ENCODE measurements around the gene FOXJ1.

DNA sequence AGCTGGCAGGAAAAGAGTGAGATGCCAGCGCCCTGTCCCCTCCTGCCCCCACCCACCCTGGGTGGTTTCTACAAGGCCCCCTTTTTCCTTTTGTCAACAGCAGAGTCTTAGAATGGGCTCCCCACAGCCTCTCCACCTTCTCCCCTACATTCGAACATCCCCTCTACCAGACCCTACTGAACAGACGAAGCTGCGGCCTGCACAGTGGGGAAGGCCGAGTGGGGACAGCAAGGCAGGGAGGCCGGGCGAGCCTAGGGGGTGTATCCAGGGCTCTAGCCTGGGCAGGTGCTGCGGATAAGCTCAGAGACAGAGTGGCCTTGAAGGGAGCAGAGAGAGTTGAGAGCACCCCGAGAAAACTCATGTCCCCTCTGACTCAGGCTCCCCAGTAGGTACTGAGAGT lies 54.7 kb downstream of the FOXJ1 start:
- TF ChIP-seq MXI1 (IDR thresholded peaks at IDR 0.05; ENCODE audit: borderline replicate concordance, low read depth, low read length) (no peak), SMC3 (IDR thresholded peaks at IDR 0.05; ENCODE audit: low read depth, low read length) (no peak), CEBPB (IDR thresholded peaks at IDR 0.05; ENCODE audit: low read depth, low read length) (no peak)
- TF ChIP-seq, protein P1, sequence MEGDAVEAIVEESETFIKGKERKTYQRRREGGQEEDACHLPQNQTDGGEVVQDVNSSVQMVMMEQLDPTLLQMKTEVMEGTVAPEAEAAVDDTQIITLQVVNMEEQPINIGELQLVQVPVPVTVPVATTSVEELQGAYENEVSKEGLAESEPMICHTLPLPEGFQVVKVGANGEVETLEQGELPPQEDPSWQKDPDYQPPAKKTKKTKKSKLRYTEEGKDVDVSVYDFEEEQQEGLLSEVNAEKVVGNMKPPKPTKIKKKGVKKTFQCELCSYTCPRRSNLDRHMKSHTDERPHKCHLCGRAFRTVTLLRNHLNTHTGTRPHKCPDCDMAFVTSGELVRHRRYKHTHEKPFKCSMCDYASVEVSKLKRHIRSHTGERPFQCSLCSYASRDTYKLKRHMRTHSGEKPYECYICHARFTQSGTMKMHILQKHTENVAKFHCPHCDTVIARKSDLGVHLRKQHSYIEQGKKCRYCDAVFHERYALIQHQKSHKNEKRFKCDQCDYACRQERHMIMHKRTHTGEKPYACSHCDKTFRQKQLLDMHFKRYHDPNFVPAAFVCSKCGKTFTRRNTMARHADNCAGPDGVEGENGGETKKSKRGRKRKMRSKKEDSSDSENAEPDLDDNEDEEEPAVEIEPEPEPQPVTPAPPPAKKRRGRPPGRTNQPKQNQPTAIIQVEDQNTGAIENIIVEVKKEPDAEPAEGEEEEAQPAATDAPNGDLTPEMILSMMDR (conservative IDR thresholded peaks at IDR 0.05; ENCODE audit: low read depth, low read length): no peak

Data from IMR-90 (cell line).